ENCODE data around the gene MLLT6.
A peak's percentile ranks its signal among the peaks of the same experiment; 100 is the strongest.

MLLT6 gene

DNA sequence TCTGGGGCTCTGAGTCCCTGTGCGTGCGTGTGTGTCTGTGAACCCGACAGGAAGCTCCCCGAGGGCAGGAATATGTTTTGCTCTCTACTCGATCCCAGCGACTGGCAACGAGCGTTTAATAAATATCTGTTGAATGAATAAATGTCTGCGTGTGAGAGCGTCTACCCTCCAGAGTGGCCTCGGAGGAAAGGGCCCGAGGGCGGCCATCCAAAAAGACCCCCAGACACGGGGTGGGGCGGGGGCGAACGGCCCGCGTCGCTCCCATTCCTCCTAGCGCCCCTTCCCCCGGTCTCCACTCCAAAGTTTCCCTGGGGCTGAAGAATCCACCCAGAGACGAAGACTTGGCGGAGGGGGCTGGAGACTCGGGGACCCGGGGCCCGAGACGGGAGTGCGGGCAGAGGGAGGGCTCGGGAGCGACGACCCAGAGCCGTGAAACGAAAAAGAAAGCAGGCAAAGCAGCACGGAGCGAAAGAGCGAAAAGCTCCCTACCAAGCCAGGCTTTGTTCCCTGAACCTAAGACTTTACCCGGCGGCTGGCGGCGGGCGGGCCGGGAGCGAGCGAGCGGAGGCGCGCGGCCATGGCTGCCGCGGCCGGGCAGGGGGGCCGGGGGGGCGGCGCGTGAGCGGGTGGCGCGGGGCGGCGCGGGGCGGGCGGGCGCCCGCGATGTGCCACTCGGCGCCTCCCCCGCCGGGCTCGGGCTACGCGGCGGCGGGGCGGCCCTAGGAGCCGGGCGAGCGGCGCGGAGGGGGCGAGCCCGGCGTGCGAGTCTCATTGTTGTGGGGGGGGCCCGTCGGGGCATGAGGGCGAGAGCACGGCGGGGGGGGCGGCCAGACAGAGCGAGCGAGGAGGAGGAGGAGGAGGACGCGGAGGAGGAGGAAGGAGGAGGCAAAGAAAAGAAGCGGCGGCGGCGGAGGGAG lies at the start of gene MLLT6:
TSS of gene MLLT6 (plus strand) at position 668 of the 917 bp plus-strand sequence. CDS start 360 bp downstream, outside the sequence.
- peak; percentile 52 to 62 for DNase-seq (ENCODE audit: low read depth in 2 of 2)

GRCh38 chr17:38656959-38657823 lies 47.9 kb upstream of the MLLT6 start:
- DNase-seq (ENCODE audit: low read depth in 2 of 2) = no peak

- no peak for DNase-seq (ENCODE audit: low read depth in 2 of 2)
These were observed 47.0 kb upstream of the MLLT6 start for GRCh38 chr17:38657824-38658740.

- DNase-seq (ENCODE audit: low read depth in 2 of 2) = no peak
These were observed 46.2 kb upstream of the MLLT6 start for GRCh38 chr17:38658741-38659345.

DNA sequence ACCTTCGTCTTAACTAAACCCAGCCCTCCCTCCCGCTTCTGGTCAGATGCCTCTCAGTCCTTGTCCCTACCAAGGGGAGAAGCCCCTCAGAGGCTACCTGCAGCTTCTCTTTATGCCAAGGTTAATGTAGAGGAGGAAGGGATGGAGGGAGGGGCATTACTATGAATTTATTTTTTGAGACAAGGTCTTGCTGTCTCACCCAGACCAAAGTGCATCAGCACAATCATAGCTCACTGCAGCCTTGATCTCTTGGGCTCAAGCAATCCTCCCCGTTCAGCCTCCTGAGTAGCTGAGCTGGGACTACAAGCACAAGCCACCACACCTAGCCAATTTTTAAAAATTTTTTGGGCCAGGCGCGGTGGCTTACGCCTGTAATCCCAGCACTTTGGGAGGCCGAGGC lies 45.7 kb upstream of the MLLT6 start:
- DNase-seq (ENCODE audit: low read depth in 2 of 2) = no peak

- DNase-seq (ENCODE audit: low read depth in 2 of 2) = no peak
These were observed 44.7 kb upstream of the MLLT6 start for GRCh38 chr17:38660097-38661025.

- peak in 1 of 2 experiments; percentile 38 for DNase-seq (ENCODE audit: low read depth in 2 of 2)
These were observed 41.8 kb upstream of the MLLT6 start for GRCh38 chr17:38663125-38663751.

GRCh38 chr17:38663964-38664644 lies 41.0 kb upstream of the MLLT6 start:
- no peak for DNase-seq (ENCODE audit: low read depth in 2 of 2)

- peak; percentile 23 to 42 for DNase-seq (ENCODE audit: low read depth in 2 of 2)
These were observed 37.8 kb upstream of the MLLT6 start for GRCh38 chr17:38667099-38667786.

- no peak for DNase-seq (ENCODE audit: low read depth in 2 of 2)
These were observed 37.3 kb upstream of the MLLT6 start for GRCh38 chr17:38667787-38668122.

GRCh38 chr17:38669520-38669919 lies 35.6 kb upstream of the MLLT6 start:
- DNase-seq (ENCODE audit: low read depth in 2 of 2) = no peak

GRCh38 chr17:38671939-38672720 lies 32.9 kb upstream of the MLLT6 start:
- no peak for DNase-seq (ENCODE audit: low read depth in 2 of 2)

GRCh38 chr17:38672788-38673706 lies 32.0 kb upstream of the MLLT6 start:
- DNase-seq (ENCODE audit: low read depth in 2 of 2) = no peak

DNA sequence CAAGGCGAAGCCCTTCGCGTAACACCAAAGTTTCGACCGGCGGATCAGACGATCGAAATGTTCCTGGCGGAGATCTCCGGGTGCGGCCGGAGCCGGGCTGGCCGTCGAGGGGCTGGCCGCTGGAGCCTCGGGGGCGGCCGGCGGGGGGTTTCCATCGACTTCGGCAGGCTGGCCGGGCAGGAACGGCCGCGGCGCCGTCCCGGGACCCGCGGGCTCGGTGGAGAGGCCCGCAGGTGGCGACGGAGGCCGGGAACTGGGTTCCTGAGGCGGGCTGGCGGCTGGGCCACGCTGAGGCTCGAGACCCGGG lies 31.4 kb upstream of the MLLT6 start:
- DNase-seq (ENCODE audit: low read depth in 2 of 2) = no peak

GRCh38 chr17:38674014-38674748 lies 30.9 kb upstream of the MLLT6 start:
- peak in 1 of 2 experiments; percentile 32 for DNase-seq (ENCODE audit: low read depth in 2 of 2)

Data from stimulated activated CD4-positive, alpha-beta T cell treated with anti-CD3 and anti-CD28 coated beads, Interleukin-12 subunit alpha, Interleukin-12 subunit beta, amount 100 ng/mL, for 24 hours (primary cell).